MCF 10A (cell line): ENCODE data around the gene TRIM44. TPM values are rescaled to one million over a fixed set of nuclear protein-coding genes. Genes with fewer than 3 reads are reported as not detected.
A peak's percentile ranks its signal among the peaks of the same experiment; 100 is the strongest.

Experiments used
- BruUV-seq: library from RNA; stranded (reverse); fragments of 400-500 nt; replicated peaks from 2 replicates; lab custom pipeline; 2021; lab: Mats Ljungman, UMichigan
- CTCF ChIA-PET: fragments of 300-600 bp; sonication (Branson Sonifier 250); formaldehyde crosslinking; extraction: SDS; loops from one replicate; lab custom pipeline; 2021; ENCODE audit warnings: antibody characterized with exemption, inconsistent platforms; lab: Yijun Ruan, JAX
- POLR2A ChIA-PET: fragments of 300-600, 350-650 bp; sonication (Branson Sonifier 250); formaldehyde crosslinking; extraction: SDS; loops from one replicate; lab custom pipeline; 2020; ENCODE audit warnings: antibody characterized with exemption, inconsistent platforms; lab: Yijun Ruan, JAX
- DNase-seq: peaks from one replicate; pipeline ENCODE4 v3.0.0-alpha.2; 2018; ENCODE audit not compliant: unreplicated experiment
- H3K27ac Mint-ChIP-seq: one replicate; pipeline ENCODE4 v1.8.0; 2022; ENCODE audit warnings: mild to moderate bottlenecking, low read depth, mixed read lengths; ENCODE audit not compliant: unreplicated experiment
- H3K27me3 Mint-ChIP-seq: one replicate; pipeline ENCODE4 v1.8.0; 2022; ENCODE audit warnings: mixed read lengths; ENCODE audit not compliant: insufficient read depth, unreplicated experiment
- H3K36me3 Mint-ChIP-seq: one replicate; pipeline ENCODE4 v1.8.0; 2022; ENCODE audit warnings: mild to moderate bottlenecking, moderate library complexity, mixed read lengths; ENCODE audit not compliant: insufficient read depth, unreplicated experiment
- H3K4me1 Mint-ChIP-seq: one replicate; pipeline ENCODE4 v1.8.0; 2022; ENCODE audit warnings: mixed read lengths; ENCODE audit not compliant: insufficient read depth, unreplicated experiment
- H3K4me3 Mint-ChIP-seq: one replicate; pipeline ENCODE4 v1.8.0; 2022; ENCODE audit warnings: mild to moderate bottlenecking, moderate library complexity, mixed read lengths; ENCODE audit not compliant: unreplicated experiment
- H3K9me3 Mint-ChIP-seq: one replicate; pipeline ENCODE4 v1.8.0; 2022; ENCODE audit warnings: mixed read lengths; ENCODE audit not compliant: unreplicated experiment
- CTCF ChIP-seq: fragments of 200-600 bp; IDR thresholded peaks from one replicate; pipeline ENCODE4 v1.8.0; 2022; ENCODE audit warnings: antibody characterized with exemption, mild to moderate bottlenecking; ENCODE audit not compliant: unreplicated experiment
- intact Hi-C: fragments of 100-400 bp; cut with micrococcal nuclease; formaldehyde crosslinking; loops from 2 replicates; pipeline ENCODE4 v1.14.1; 2022
- total RNA-seq: library from RNA; stranded (reverse); gene quantifications from 2 replicates; pipeline ENCODE4 v1.2.3, GENCODE V29; 2022

Gene TRIM44
- total RNA-seq, 1 experiment from 2014 or later: 103 TPM

- Mint-ChIP-seq H3K4me3 (no peak overlapping the region), H3K4me1 (peaks cover 7% of the 10 kb centered on the region), H3K27me3 (no peaks in the 10 kb centered on the region), H3K36me3 (peaks cover 25% of the 10 kb centered on the region), H3K27ac (no peak overlapping the region), H3K9me3 (no peaks in the 10 kb centered on the region)
- BruUV-seq: no TSS peak
- ChIA-PET POLR2A (no interaction called here), CTCF (no interaction called here)
- no peak for TF ChIP-seq CTCF
- intact Hi-C loops: no loop called here
- DNase-seq: no peak
Measured at GRCh38 chr11:35742707-35743454, 80.3 kb downstream of the TRIM44 start.

GRCh38 chr11:35746356-35747153 is 84.0 kb downstream of the TRIM44 start:
- no peak for TF ChIP-seq CTCF
- Mint-ChIP-seq H3K27me3 (no peaks in the 10 kb centered on the region), H3K4me1 (peaks cover 19% of the 10 kb centered on the region), H3K9me3 (no peaks in the 10 kb centered on the region), H3K4me3 (no peak overlapping the region), H3K36me3 (peaks cover 18% of the 10 kb centered on the region), H3K27ac (no peak overlapping the region)
- CTCF ChIA-PET: interaction anchor here (0.7 kb wide), 1 partner anchor 732 kb away, joined by 3 read pairs; no protein-coding TSS in a partner anchor
- no TSS peak for BruUV-seq
- no peak for DNase-seq
- intact Hi-C loops: no loop called here
- POLR2A ChIA-PET: no interaction called here

- Mint-ChIP-seq H3K4me3 (no peak overlapping the region), H3K27me3 (no peaks in the 10 kb centered on the region), H3K36me3 (peaks cover 18% of the 10 kb centered on the region), H3K9me3 (no peaks in the 10 kb centered on the region), H3K4me1 (peaks cover 30% of the 10 kb centered on the region), H3K27ac (no peak overlapping the region)
- POLR2A ChIA-PET: interaction anchor here (0.6 to 1.6 kb wide), 2 partner anchors 37 to 74 kb away, joined by 3 to 4 read pairs; no protein-coding TSS in a partner anchor
- CTCF ChIA-PET: interaction anchor here (0.7 to 1.2 kb wide), 2 partner anchors 8 to 731 kb away, joined by 3 read pairs; no protein-coding TSS in a partner anchor
- intact Hi-C loops: no loop called here
- DNase-seq: no peak
- no TSS peak for BruUV-seq
- no peak for TF ChIP-seq CTCF
Measured at GRCh38 chr11:35747668-35748067, 85.1 kb downstream of the TRIM44 start.

GRCh38 chr11:35748644-35749043 is 86.1 kb downstream of the TRIM44 start:
- CTCF ChIA-PET: interaction anchor here (0.7 to 1.2 kb wide), 3 partner anchors 9 to 1191 kb away, joined by 3 read pairs; no protein-coding TSS in a partner anchor
- BruUV-seq: no TSS peak
- Mint-ChIP-seq H3K27ac (no peak overlapping the region), H3K27me3 (no peaks in the 10 kb centered on the region), H3K4me1 (peaks cover 30% of the 10 kb centered on the region), H3K4me3 (no peak overlapping the region), H3K36me3 (peaks cover 13% of the 10 kb centered on the region), H3K9me3 (no peaks in the 10 kb centered on the region)
- DNase-seq: peak; percentile 48
- TF ChIP-seq CTCF: no peak
- intact Hi-C loops: no loop called here
- POLR2A ChIA-PET: interaction anchor here (1.6 kb wide), 1 partner anchor 36 kb away, joined by 3 read pairs; no protein-coding TSS in a partner anchor
